K562 (cell line): Measurements from ENCODE around the gene SCAANT1. TPM values are rescaled to one million over a fixed set of nuclear protein-coding genes. Genes with fewer than 3 reads are reported as not detected.

Experiments used
- CHD2 ChIP-seq: IDR thresholded peaks from 2 replicates; pipeline ENCODE4 v1.6.1; 2011; ENCODE audit warnings: low read depth, low read length
- ZNF407 ChIP-seq: fragments of 450-650 bp; IDR thresholded peaks from 2 replicates; pipeline ENCODE4 v1.6.1; 2016; ENCODE audit warnings: low read depth
- polyA plus RNA-seq, 8 experiments: library from polyadenylated mRNA; depleted of rRNA in 4 of 8; stranded (reverse) in 5 of 8; unstranded in 3 of 8; fragments of >200 nt; fragmentation: Nextera tagmentation in 2 of 8; fragmentation: Illumina TruSeq in 1 of 8; extraction: Ambion mirVana in 2 of 8; extraction: Trizol in 1 of 8; gene quantifications; 2 replicates each; pipeline versions ENCODE4 v1.2.1 to v1.2.3, GENCODE V29; 2011 to 2014; ENCODE audit warnings: inconsistent platforms in 1 of 8, missing spikeins in 1 of 8
- total RNA-seq, 7 experiments: library from RNA; depleted of rRNA in 6 of 7; stranded (reverse); fragments of >200 nt in 6 of 7; fragmentation: Illumina TruSeq in 2 of 7; extraction: Trizol in 2 of 7; gene quantifications; 2 replicates each; pipeline versions ENCODE4 v1.2.1 to v1.2.3, GENCODE V29; 2011 to 2021; ENCODE audit warnings: low replicate concordance in 1 of 7

The SCAANT1 gene
- total and polyA plus RNA-seq, 9 of the 15 experiments (the other 6 are each of a cell fraction or from before 2014, with no cell fraction given): not detected

GRCh38 chr3:63869940-63870614, 42.1 kb downstream of the SCAANT1 start (continued):
- TF ChIP-seq ZNF407 (no peak), CHD2 (no peak)
